Activated gamma-delta T cell (primary cell): Measurements from ENCODE around the gene EEFSEC.

Experiments used
- DNase-seq: peaks from one replicate; lab custom pipeline; 2025; lab: John Stamatoyannopoulos, UW

Gene EEFSEC

GRCh38 chr3:128271536-128272332, 118.5 kb downstream of the EEFSEC start:
- no peak for DNase-seq

GRCh38 chr3:128273109-128273840, 120.0 kb downstream of the EEFSEC start:
- DNase-seq = no peak

- no peak for DNase-seq
Observed at GRCh38 chr3:128273841-128274573, 120.7 kb downstream of the EEFSEC start.

- no peak for DNase-seq
Observed at GRCh38 chr3:128274837-128275236, 121.6 kb downstream of the EEFSEC start.

GRCh38 chr3:128275316-128276145, 122.2 kb downstream of the EEFSEC start:
- DNase-seq = no peak

- DNase-seq = no peak
Observed at GRCh38 chr3:128276146-128276435, 122.8 kb downstream of the EEFSEC start.

GRCh38 chr3:128276577-128277183, 123.4 kb downstream of the EEFSEC start:
- no peak for DNase-seq

- no peak for DNase-seq
Observed at GRCh38 chr3:128277378-128278069, 124.2 kb downstream of the EEFSEC start.

GRCh38 chr3:128278130-128278529, 124.8 kb downstream of the EEFSEC start:
- no peak for DNase-seq

GRCh38 chr3:128278761-128279600, 125.7 kb downstream of the EEFSEC start:
- DNase-seq = no peak

- no peak for DNase-seq
Observed at GRCh38 chr3:128279601-128279880, 126.3 kb downstream of the EEFSEC start.

GRCh38 chr3:128280481-128281052, 127.3 kb downstream of the EEFSEC start:
- DNase-seq = no peak

- DNase-seq = no peak
Observed at GRCh38 chr3:128281056-128281455, 127.8 kb downstream of the EEFSEC start.

GRCh38 chr3:128281461-128282367, 128.4 kb downstream of the EEFSEC start:
- no peak for DNase-seq

GRCh38 chr3:128282380-128283196, 129.3 kb downstream of the EEFSEC start:
- DNase-seq = no peak

- no peak for DNase-seq
Observed at GRCh38 chr3:128283421-128283820, 130.1 kb downstream of the EEFSEC start.

- DNase-seq = no peak
Observed at GRCh38 chr3:128285042-128285966, 132.0 kb downstream of the EEFSEC start.
